GM19043 (cell line): ENCODE measurements around the gene ATP2B2.
A peak's percentile ranks its signal among the peaks of the same experiment; 100 is the strongest.

ENCODE experiments used
- ATAC-seq: cut with Tn5 transposase; IDR thresholded peaks from one replicate; pipeline ENCODE4 v1.9.1; 2021; ENCODE audit warnings: low read depth; ENCODE audit not compliant: unreplicated experiment

Gene ATP2B2

GRCh38 chr3:10373686-10374261 is 131.6 kb downstream of the ATP2B2 start:
- no peak for ATAC-seq

GRCh38 chr3:10371789-10372188 is 133.6 kb downstream of the ATP2B2 start:
- ATAC-seq, result no peak

GRCh38 chr3:10371167-10371566 is 134.2 kb downstream of the ATP2B2 start:
- ATAC-seq, result no peak

- no peak for ATAC-seq
Observed at GRCh38 chr3:10370429-10370828, 135.0 kb downstream of the ATP2B2 start.

GRCh38 chr3:10368512-10368911 is 136.9 kb downstream of the ATP2B2 start:
- ATAC-seq, result no peak

- no peak for ATAC-seq
Observed at GRCh38 chr3:10367506-10367905, 137.9 kb downstream of the ATP2B2 start.

GRCh38 chr3:10366651-10367101 is 138.7 kb downstream of the ATP2B2 start:
- ATAC-seq, result no peak

- no peak for ATAC-seq
Observed at GRCh38 chr3:10365791-10366190, 139.6 kb downstream of the ATP2B2 start.

GRCh38 chr3:10365316-10365715 is 140.1 kb downstream of the ATP2B2 start:
- no peak for ATAC-seq

- no peak for ATAC-seq
Observed at GRCh38 chr3:10364806-10365205, 140.6 kb downstream of the ATP2B2 start.

- no peak for ATAC-seq
Observed at GRCh38 chr3:10363935-10364334, 141.5 kb downstream of the ATP2B2 start.

GRCh38 chr3:10361375-10361774 is 144.0 kb downstream of the ATP2B2 start:
- no peak for ATAC-seq

GRCh38 chr3:10360478-10360877 is 144.9 kb downstream of the ATP2B2 start:
- no peak for ATAC-seq

- no peak for ATAC-seq
Observed at GRCh38 chr3:10359761-10360161, 145.6 kb downstream of the ATP2B2 start.

GRCh38 chr3:10358309-10358980 is 146.9 kb downstream of the ATP2B2 start:
- ATAC-seq, result no peak

- ATAC-seq, result peak; percentile 76
Observed at GRCh38 chr3:10357592-10358308, 147.6 kb downstream of the ATP2B2 start.

- no peak for ATAC-seq
Observed at GRCh38 chr3:10357095-10357494, 148.3 kb downstream of the ATP2B2 start.

- no peak for ATAC-seq
Observed at GRCh38 chr3:10356461-10356981, 148.9 kb downstream of the ATP2B2 start.

GRCh38 chr3:10354361-10355015 is 150.9 kb downstream of the ATP2B2 start:
- no peak for ATAC-seq

GRCh38 chr3:10353661-10354360 is 151.6 kb downstream of the ATP2B2 start:
- ATAC-seq, result no peak
